Activated gamma-delta T cell treated with anti-CD3 and anti-CD28 coated beads, Interleukin-2, amount 50 U/mL, for 16 hours (primary cell): ENCODE results near the gene SLC35F6.

Source experiments
- DNase-seq: peaks from one replicate; pipeline ENCODE4 v3.0.0-alpha.2; 2020; ENCODE audit warnings: low read depth

The SLC35F6 gene

GRCh38 chr2:26764078-26764887, at the start of gene SLC35F6:
SLC35F6 (plus strand) TSS chr2:26764284; CDS start chr2:26764350, 66 bp downstream.
- DNase-seq, result peak; percentile 74

GRCh38 chr2:26715528-26716270, 48.4 kb upstream of the SLC35F6 start:
- no peak for DNase-seq

- DNase-seq, result no peak
These were observed 47.7 kb upstream of the SLC35F6 start for GRCh38 chr2:26716340-26716739.

- no peak for DNase-seq
These were observed 47.3 kb upstream of the SLC35F6 start for GRCh38 chr2:26716769-26717168.

- DNase-seq, result no peak
These were observed 46.7 kb upstream of the SLC35F6 start for GRCh38 chr2:26717362-26717761.

GRCh38 chr2:26718949-26719686, 45.0 kb upstream of the SLC35F6 start:
- DNase-seq, result no peak

GRCh38 chr2:26720322-26721114, 43.6 kb upstream of the SLC35F6 start:
- DNase-seq, result no peak

GRCh38 chr2:26721115-26722032, 42.7 kb upstream of the SLC35F6 start:
- DNase-seq, result no peak

- no peak for DNase-seq
These were observed 41.8 kb upstream of the SLC35F6 start for GRCh38 chr2:26722328-26722727.

GRCh38 chr2:26722911-26723310, 41.2 kb upstream of the SLC35F6 start:
- DNase-seq, result no peak

- no peak for DNase-seq
These were observed 40.6 kb upstream of the SLC35F6 start for GRCh38 chr2:26723475-26723874.

GRCh38 chr2:26723991-26724750, 39.9 kb upstream of the SLC35F6 start:
- DNase-seq, result no peak

- DNase-seq, result no peak
These were observed 39.1 kb upstream of the SLC35F6 start for GRCh38 chr2:26724784-26725520.

- DNase-seq, result no peak
These were observed 38.6 kb upstream of the SLC35F6 start for GRCh38 chr2:26725521-26725820.

- DNase-seq, result no peak
These were observed 37.9 kb upstream of the SLC35F6 start for GRCh38 chr2:26726228-26726627.

- no peak for DNase-seq
These were observed 36.2 kb upstream of the SLC35F6 start for GRCh38 chr2:26727641-26728561.

- DNase-seq, result no peak
These were observed 34.8 kb upstream of the SLC35F6 start for GRCh38 chr2:26729311-26729710.
